ENCODE measurements around the gene HECA. TPM values are rescaled to one million over a fixed set of nuclear protein-coding genes. Genes with fewer than 3 reads are reported as not detected.

The HECA gene
- polyA plus RNA-seq, 1 of the 3 experiments (the other 2 are of a cell fraction): 1.6 TPM

DNA sequence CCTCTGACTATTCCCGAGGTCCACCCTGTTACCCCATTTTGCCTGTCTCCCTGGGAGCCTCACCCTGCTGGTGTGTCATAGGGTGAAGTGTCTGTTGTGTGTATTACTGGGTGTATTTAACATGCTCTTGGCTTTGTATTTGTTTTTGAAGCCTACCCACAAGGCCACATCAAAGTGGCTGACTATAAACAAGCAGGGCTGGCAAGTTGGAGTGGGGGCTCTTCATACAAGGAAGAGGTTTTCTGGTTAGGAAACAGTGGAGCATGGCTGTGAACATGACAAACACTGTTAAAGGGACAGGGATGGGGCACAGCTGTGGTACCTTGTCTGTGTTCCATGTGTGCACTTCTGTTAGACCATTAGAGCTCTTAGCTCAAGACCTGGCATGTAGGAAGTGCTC lies 26.3 kb downstream of the HECA start:
- H3K36me3 ChIP-seq (replicated peaks in 1 of 2; ENCODE audit: control insufficient read depth in 1 of 2, insufficient read depth in 2 of 2, low read length in 1 of 2): no peaks in the 10 kb centered on the region
- no peak overlapping the region for H3K4me3 ChIP-seq (ENCODE audit: low read depth in 2 of 2, low read length in 1 of 2)
- H3K4me2 ChIP-seq: no peak overlapping the region
- 0 out of 2 replicates have a peak, but pooled peaks cover 6% of the 10 kb centered on the region for H3K79me2 ChIP-seq (ENCODE audit: insufficient read depth)
- no peaks in the 10 kb centered on the region for H3K9me3 ChIP-seq
- H3K4me1 ChIP-seq (ENCODE audit: control insufficient read depth in 1 of 2, insufficient read depth in 2 of 2, low read depth in 1 of 2, low read length in 1 of 2): no peaks in the 10 kb centered on the region
- ChIA-PET POLR2A (no interaction called here), CTCF (no interaction called here)
- H3K27ac ChIP-seq (ENCODE audit: low read depth in 2 of 2, low read length in 1 of 2): no peak overlapping the region
- TF ChIP-seq RXRA (IDR thresholded peaks at IDR 0.05; ENCODE audit: borderline replicate concordance, low read depth) (no peak), FOXM1 (IDR thresholded peaks at IDR 0.05; ENCODE audit: low read depth) (no peak), GABPA (IDR thresholded peaks at IDR 0.05; ENCODE audit: low read depth) (no peak)
- no peak overlapping the region for H3K9ac ChIP-seq
- H3F3A ChIP-seq (replicated peaks; ENCODE audit: insufficient read depth): no peaks in the 10 kb centered on the region
- DNase-seq: no peak
- H3K9me2 ChIP-seq: no peaks in the 10 kb centered on the region
- no peak overlapping the region for H2AFZ ChIP-seq (ENCODE audit: low read depth)
- no peaks in the 10 kb centered on the region for H4K20me1 ChIP-seq (ENCODE audit: insufficient read depth)
- WGBS (ENCODE audit: low lambda C conversion rate): 71% methylated on average over 1 of the region's 1 CpG
- H3K27me3 ChIP-seq (ENCODE audit: insufficient read depth): no peaks in the 10 kb centered on the region

DNA sequence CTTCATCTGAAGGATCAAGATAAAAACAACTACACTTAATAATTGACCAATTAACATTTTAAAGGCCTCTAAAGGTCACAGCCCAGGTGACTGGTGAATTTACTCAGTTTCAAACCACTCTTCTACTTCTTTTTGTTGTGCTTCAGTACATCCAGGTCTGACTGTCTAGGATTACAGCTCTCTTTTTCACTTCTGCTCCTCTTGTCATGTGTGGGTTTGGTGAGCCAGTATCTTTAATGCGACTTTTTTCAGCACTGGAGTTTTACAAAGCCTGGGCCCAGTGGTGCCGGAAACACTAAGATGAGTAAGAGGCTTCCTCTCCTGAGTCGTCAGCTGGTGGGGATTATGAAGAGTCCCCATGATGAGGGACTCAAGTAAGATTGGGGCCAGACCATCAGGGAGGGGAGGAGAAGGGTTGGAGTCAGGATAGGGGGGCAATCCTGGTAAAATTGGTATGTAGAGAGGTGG lies 27.0 kb downstream of the HECA start:
- no peak for DNase-seq
- TF ChIP-seq, protein P1, sequence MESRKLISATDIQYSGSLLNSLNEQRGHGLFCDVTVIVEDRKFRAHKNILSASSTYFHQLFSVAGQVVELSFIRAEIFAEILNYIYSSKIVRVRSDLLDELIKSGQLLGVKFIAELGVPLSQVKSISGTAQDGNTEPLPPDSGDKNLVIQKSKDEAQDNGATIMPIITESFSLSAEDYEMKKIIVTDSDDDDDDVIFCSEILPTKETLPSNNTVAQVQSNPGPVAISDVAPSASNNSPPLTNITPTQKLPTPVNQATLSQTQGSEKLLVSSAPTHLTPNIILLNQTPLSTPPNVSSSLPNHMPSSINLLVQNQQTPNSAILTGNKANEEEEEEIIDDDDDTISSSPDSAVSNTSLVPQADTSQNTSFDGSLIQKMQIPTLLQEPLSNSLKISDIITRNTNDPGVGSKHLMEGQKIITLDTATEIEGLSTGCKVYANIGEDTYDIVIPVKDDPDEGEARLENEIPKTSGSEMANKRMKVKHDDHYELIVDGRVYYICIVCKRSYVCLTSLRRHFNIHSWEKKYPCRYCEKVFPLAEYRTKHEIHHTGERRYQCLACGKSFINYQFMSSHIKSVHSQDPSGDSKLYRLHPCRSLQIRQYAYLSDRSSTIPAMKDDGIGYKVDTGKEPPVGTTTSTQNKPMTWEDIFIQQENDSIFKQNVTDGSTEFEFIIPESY (IDR thresholded peaks at IDR 0.05; ENCODE audit: borderline replicate concordance, low read depth): no peak
- no peak for TF ChIP-seq CHD2 (IDR thresholded peaks at IDR 0.05; ENCODE audit: low read length, partially characterized antibody)
- TF ChIP-seq, protein P2, sequence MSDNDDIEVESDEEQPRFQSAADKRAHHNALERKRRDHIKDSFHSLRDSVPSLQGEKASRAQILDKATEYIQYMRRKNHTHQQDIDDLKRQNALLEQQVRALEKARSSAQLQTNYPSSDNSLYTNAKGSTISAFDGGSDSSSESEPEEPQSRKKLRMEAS (IDR thresholded peaks at IDR 0.05; ENCODE audit: low read depth): no peak
- no peak for TF ChIP-seq SIN3A (IDR thresholded peaks at IDR 0.05; ENCODE audit: borderline replicate concordance, low read depth, low read length)
- no peak for TF ChIP-seq NRF1 (IDR thresholded peaks at IDR 0.05; ENCODE audit: low read depth, low read length)
- no peak for TF ChIP-seq FOXM1 (IDR thresholded peaks at IDR 0.05; ENCODE audit: low read depth)
- TF ChIP-seq, protein P3, sequence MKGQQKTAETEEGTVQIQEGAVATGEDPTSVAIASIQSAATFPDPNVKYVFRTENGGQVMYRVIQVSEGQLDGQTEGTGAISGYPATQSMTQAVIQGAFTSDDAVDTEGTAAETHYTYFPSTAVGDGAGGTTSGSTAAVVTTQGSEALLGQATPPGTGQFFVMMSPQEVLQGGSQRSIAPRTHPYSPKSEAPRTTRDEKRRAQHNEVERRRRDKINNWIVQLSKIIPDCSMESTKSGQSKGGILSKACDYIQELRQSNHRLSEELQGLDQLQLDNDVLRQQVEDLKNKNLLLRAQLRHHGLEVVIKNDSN (IDR thresholded peaks at IDR 0.05; ENCODE audit: borderline replicate concordance, low read depth): no peak
- TF ChIP-seq RCOR1 (IDR thresholded peaks at IDR 0.05; ENCODE audit: low read length): no peak
- no peak for TF ChIP-seq EZH2phosphoT487 (IDR thresholded peaks at IDR 0.05; ENCODE audit: borderline replicate concordance, low read depth)
- no peak for TF ChIP-seq MXI1 (IDR thresholded peaks at IDR 0.05; ENCODE audit: low read depth, low read length)
- TF ChIP-seq, protein P4, sequence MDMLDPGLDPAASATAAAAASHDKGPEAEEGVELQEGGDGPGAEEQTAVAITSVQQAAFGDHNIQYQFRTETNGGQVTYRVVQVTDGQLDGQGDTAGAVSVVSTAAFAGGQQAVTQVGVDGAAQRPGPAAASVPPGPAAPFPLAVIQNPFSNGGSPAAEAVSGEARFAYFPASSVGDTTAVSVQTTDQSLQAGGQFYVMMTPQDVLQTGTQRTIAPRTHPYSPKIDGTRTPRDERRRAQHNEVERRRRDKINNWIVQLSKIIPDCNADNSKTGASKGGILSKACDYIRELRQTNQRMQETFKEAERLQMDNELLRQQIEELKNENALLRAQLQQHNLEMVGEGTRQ (IDR thresholded peaks at IDR 0.05; ENCODE audit: borderline replicate concordance, low read depth, low read length): no peak
- TF ChIP-seq, protein P5, sequence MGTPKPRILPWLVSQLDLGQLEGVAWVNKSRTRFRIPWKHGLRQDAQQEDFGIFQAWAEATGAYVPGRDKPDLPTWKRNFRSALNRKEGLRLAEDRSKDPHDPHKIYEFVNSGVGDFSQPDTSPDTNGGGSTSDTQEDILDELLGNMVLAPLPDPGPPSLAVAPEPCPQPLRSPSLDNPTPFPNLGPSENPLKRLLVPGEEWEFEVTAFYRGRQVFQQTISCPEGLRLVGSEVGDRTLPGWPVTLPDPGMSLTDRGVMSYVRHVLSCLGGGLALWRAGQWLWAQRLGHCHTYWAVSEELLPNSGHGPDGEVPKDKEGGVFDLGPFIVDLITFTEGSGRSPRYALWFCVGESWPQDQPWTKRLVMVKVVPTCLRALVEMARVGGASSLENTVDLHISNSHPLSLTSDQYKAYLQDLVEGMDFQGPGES (IDR thresholded peaks at IDR 0.05; ENCODE audit: low read depth, low read length): no peak
- no peak for TF ChIP-seq ELF1 (IDR thresholded peaks at IDR 0.05)
- no peak for TF ChIP-seq JUND (IDR thresholded peaks at IDR 0.05)
- TF ChIP-seq RFX5 (IDR thresholded peaks at IDR 0.05; ENCODE audit: low read length): no peak
- TF ChIP-seq SMC3 (IDR thresholded peaks at IDR 0.05; ENCODE audit: low read depth, low read length): no peak
- no peak for TF ChIP-seq EP300 (IDR thresholded peaks at IDR 0.05; ENCODE audit: borderline replicate concordance in 1 of 2, low read depth in 1 of 2, low read length in 1 of 2)
- no peak for TF ChIP-seq TAF1 (IDR thresholded peaks at IDR 0.05; ENCODE audit: borderline replicate concordance, low read depth, low read length)
- TF ChIP-seq, protein P6, sequence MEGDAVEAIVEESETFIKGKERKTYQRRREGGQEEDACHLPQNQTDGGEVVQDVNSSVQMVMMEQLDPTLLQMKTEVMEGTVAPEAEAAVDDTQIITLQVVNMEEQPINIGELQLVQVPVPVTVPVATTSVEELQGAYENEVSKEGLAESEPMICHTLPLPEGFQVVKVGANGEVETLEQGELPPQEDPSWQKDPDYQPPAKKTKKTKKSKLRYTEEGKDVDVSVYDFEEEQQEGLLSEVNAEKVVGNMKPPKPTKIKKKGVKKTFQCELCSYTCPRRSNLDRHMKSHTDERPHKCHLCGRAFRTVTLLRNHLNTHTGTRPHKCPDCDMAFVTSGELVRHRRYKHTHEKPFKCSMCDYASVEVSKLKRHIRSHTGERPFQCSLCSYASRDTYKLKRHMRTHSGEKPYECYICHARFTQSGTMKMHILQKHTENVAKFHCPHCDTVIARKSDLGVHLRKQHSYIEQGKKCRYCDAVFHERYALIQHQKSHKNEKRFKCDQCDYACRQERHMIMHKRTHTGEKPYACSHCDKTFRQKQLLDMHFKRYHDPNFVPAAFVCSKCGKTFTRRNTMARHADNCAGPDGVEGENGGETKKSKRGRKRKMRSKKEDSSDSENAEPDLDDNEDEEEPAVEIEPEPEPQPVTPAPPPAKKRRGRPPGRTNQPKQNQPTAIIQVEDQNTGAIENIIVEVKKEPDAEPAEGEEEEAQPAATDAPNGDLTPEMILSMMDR (IDR thresholded peaks at IDR 0.05): no peak
- CTCF ChIA-PET: no interaction called here
- H3K9me2 ChIP-seq: no peaks in the 10 kb centered on the region
- H3K4me3 ChIP-seq (ENCODE audit: low read depth in 2 of 2, low read length in 1 of 2): no peak overlapping the region
- no peak overlapping the region for H2AFZ ChIP-seq (ENCODE audit: low read depth)
- no peak overlapping the region for H3K4me2 ChIP-seq
- no peaks in the 10 kb centered on the region for H4K20me1 ChIP-seq (ENCODE audit: insufficient read depth)
- 85% methylated on average over 3 of the region's 3 CpGs for WGBS (ENCODE audit: low lambda C conversion rate)
- H3K9me3 ChIP-seq: no peaks in the 10 kb centered on the region
- H3K36me3 ChIP-seq (replicated peaks in 1 of 2; ENCODE audit: control insufficient read depth in 1 of 2, insufficient read depth in 2 of 2, low read length in 1 of 2): peaks cover 0 to 3% of the 10 kb centered on the region in 2 experiments
- no peaks in the 10 kb centered on the region for H3F3A ChIP-seq (replicated peaks; ENCODE audit: insufficient read depth)
- H3K9ac ChIP-seq: no peak overlapping the region
- no peak overlapping the region for H3K27ac ChIP-seq (ENCODE audit: low read depth in 2 of 2, low read length in 1 of 2)
- no peaks in the 10 kb centered on the region for H3K27me3 ChIP-seq (ENCODE audit: insufficient read depth)
- 0 out of 2 replicates have a peak, but pooled peaks cover 6% of the 10 kb centered on the region for H3K79me2 ChIP-seq (ENCODE audit: insufficient read depth)
- no peaks in the 10 kb centered on the region for H3K4me1 ChIP-seq (ENCODE audit: control insufficient read depth in 1 of 2, insufficient read depth in 2 of 2, low read depth in 1 of 2, low read length in 1 of 2)
- POLR2A ChIA-PET: no interaction called here
